ENCODE results near the gene NELFE. TPM values are rescaled to one million over a fixed set of nuclear protein-coding genes. Genes with fewer than 3 reads are reported as not detected.

NELFE gene
- total and polyA plus RNA-seq, 2 of the 13 experiments (the other 11 are each of a cell fraction or from before 2014, with no cell fraction given): 51.3 to 69.8 TPM

- Histone ChIP-seq H2AFZ (ENCODE audit: low read length) (no peak overlapping the region), H4K20me1 (ENCODE audit: insufficient read depth, low read length) (no peaks in the 10 kb centered on the region), H3K27me3 (ENCODE audit: control insufficient read depth in 1 of 2, insufficient read depth in 2 of 2, low read length in 2 of 2) (peaks cover 1 to 6% of the 10 kb centered on the region in 2 experiments; a peak in 1 of 5 replicates), H3K4me1 (ENCODE audit: insufficient read depth, low read length) (peaks cover 63% of the 10 kb centered on the region), H3K4me3 (replicated peaks in 1 of 3; ENCODE audit: insufficient read depth in 1 of 3, low read depth in 2 of 3, low read length in 3 of 3) (no peak overlapping the region), H3K9ac (ENCODE audit: insufficient read depth, low read depth, low read length) (no peak overlapping the region), H3K9me3 (ENCODE audit: low read length) (no peaks in the 10 kb centered on the region), H3K79me2 (ENCODE audit: insufficient read depth, low read length) (no peaks in the 10 kb centered on the region), H3K27ac (ENCODE audit: extremely low read length, insufficient read depth, low read length) (no peak overlapping the region), H3K36me3 (replicated peaks in 1 of 2; ENCODE audit: control insufficient read depth in 1 of 2, insufficient read depth in 2 of 2, low read length in 2 of 2) (no peaks in the 10 kb centered on the region), H3K4me2 (ENCODE audit: low read depth, low read length) (no peak overlapping the region)
- no peak for FAIRE-seq
- intact Hi-C loops (cut with micrococcal nuclease; ENCODE audit: unreplicated experiment) (no loop called here), in situ Hi-C loops (cut with HindIII; ENCODE audit: extremely low pct_ligation_motif_present, low pct_unique_long_range_greater_than_20kb) (loop anchor here (25.0 kb wide), 1 partner anchor 1057 kb away; the partner anchor contains the start of genes BRD2 and HLA-DMA)
- ChIA-PET POLR2A (interaction anchor here (0.9 to 1.6 kb wide), 5 partner anchors 40 to 78 kb away, joined by 3 to 5 read pairs (median 3); partner anchors contain the start of genes HSPA1B and NEU1), CTCF (ENCODE audit: low intra/inter-chr PET ratio, low total read pairs) (no interaction called here)
- BruUV-seq (replicated peaks): no TSS peak
- TF ChIP-seq ZBTB43 (CRISPR knock-in tag; conservative IDR thresholded peaks at IDR 0.05) (no peak), TFAP4 (IDR thresholded peaks at IDR 0.05; ENCODE audit: borderline replicate concordance, low read depth) (no peak), MTF1 (CRISPR knock-in tag; IDR thresholded peaks at IDR 0.05) (no peak), ZNF121 (CRISPR knock-in tag; IDR thresholded peaks at IDR 0.05) (peak; percentile 80)
- 40% methylated on average over 1 of the region's 1 CpG for WGBS (ENCODE audit: low lambda C conversion rate)
- DNase-seq (ENCODE audit: low spot score): no peak
- no peak for ATAC-seq
Measured at GRCh38 chr6:31905041-31905440, 53.7 kb downstream of the NELFE start.

GRCh38 chr6:31903957-31904356, 54.8 kb downstream of the NELFE start:
- Histone ChIP-seq H2AFZ (ENCODE audit: low read length) (no peak overlapping the region), H3K27ac (ENCODE audit: extremely low read length, insufficient read depth, low read length) (no peak overlapping the region), H3K4me1 (ENCODE audit: insufficient read depth, low read length) (peaks cover 64% of the 10 kb centered on the region), H3K27me3 (ENCODE audit: control insufficient read depth in 1 of 2, insufficient read depth in 2 of 2, low read length in 2 of 2) (peaks cover 1 to 6% of the 10 kb centered on the region in 2 experiments; a peak in 1 of 5 replicates), H3K9ac (ENCODE audit: insufficient read depth, low read depth, low read length) (no peak overlapping the region), H3K4me3 (replicated peaks in 1 of 3; ENCODE audit: insufficient read depth in 1 of 3, low read depth in 2 of 3, low read length in 3 of 3) (no peak overlapping the region), H3K4me2 (ENCODE audit: low read depth, low read length) (no peak overlapping the region), H3K36me3 (replicated peaks in 1 of 2; ENCODE audit: control insufficient read depth in 1 of 2, insufficient read depth in 2 of 2, low read length in 2 of 2) (no peaks in the 10 kb centered on the region), H3K9me3 (ENCODE audit: low read length) (no peaks in the 10 kb centered on the region), H4K20me1 (ENCODE audit: insufficient read depth, low read length) (no peaks in the 10 kb centered on the region), H3K79me2 (ENCODE audit: insufficient read depth, low read length) (peaks cover 3% of the 10 kb centered on the region)
- in situ Hi-C loops (cut with HindIII; ENCODE audit: extremely low pct_ligation_motif_present, low pct_unique_long_range_greater_than_20kb): loop anchor here (5.0 to 25.0 kb wide), 2 partner anchors 43 to 1058 kb away; partner anchors contain the start of genes BRD2, CFB and HLA-DMA
- ChIA-PET POLR2A (interaction anchor here (0.7 to 5.6 kb wide), 5 partner anchors 25 to 47 kb away, joined by 3 to 69 read pairs (median 6); partner anchors contain the start of genes CFB and NEU1), CTCF (ENCODE audit: low intra/inter-chr PET ratio, low total read pairs) (no interaction called here)
- FAIRE-seq (no peak), DNase-seq (ENCODE audit: low spot score) (no peak), ATAC-seq (no peak)
- intact Hi-C loops (cut with micrococcal nuclease; ENCODE audit: unreplicated experiment): loop anchor here (2.0 kb wide), 2 partner anchors 19 to 41 kb away; no protein-coding TSS in a partner anchor
- no TSS peak for BruUV-seq (replicated peaks)
- WGBS (ENCODE audit: low lambda C conversion rate): 51% methylated on average over 3 of the region's 3 CpGs
- TF ChIP-seq POGK (CRISPR knock-in tag; conservative IDR thresholded peaks at IDR 0.05) (no peak), NR2F1 (CRISPR knock-in tag; IDR thresholded peaks at IDR 0.05) (no peak), ZNF737 (CRISPR knock-in tag; IDR thresholded peaks at IDR 0.05; ENCODE audit: borderline replicate concordance) (no peak), NPAS2 (CRISPR knock-in tag; IDR thresholded peaks at IDR 0.05; ENCODE audit: borderline replicate concordance) (no peak), ZNF446 (CRISPR knock-in tag; IDR thresholded peaks at IDR 0.05) (no peak), RBM22 (optimal IDR thresholded peaks at IDR 0.05; ENCODE audit: low read length) (no peak), ZUFSP (CRISPR knock-in tag; IDR thresholded peaks at IDR 0.05; ENCODE audit: borderline replicate concordance) (no peak), SP4 (CRISPR knock-in tag; IDR thresholded peaks at IDR 0.05) (no peak)
